Tibial nerve (tissue), 4 donors: ENCODE results near the gene BATF. TPM values are rescaled to one million over a fixed set of nuclear protein-coding genes. Genes with fewer than 3 reads are reported as not detected.

Source experiments
- DNase-seq, 2 donors: peaks; one replicate each; pipeline ENCODE4 v3.0.0-alpha.2; 2019; ENCODE audit warnings: low spot score in 2 of 2
- H3K27ac ChIP-seq, 4 donors: fragments of 200-600 bp; sonication (generic) in 3 of 4; one replicate each; pipeline ENCODE4 v1.5.1; 2017 to 2019; ENCODE audit warnings: mild to moderate bottlenecking in 1 of 4
- H3K27me3 ChIP-seq, 2 donors: fragments of 200-600 bp; sonication (generic) in 1 of 2; one replicate each; pipeline versions ENCODE4 v1.5.1 to v1.6.0; 2017 to 2019
- H3K36me3 ChIP-seq, 3 donors: fragments of 200-600 bp; sonication (generic); one replicate each; pipeline ENCODE4 v1.5.1; 2018 to 2019
- H3K4me1 ChIP-seq, 4 donors: fragments of 200-600 bp; sonication (generic) in 3 of 4; one replicate each; pipeline ENCODE4 v1.5.1; 2017 to 2019
- H3K4me3 ChIP-seq, 4 donors: fragments of 200-600 bp; sonication (generic) in 3 of 4; one replicate each; pipeline ENCODE4 v1.5.1; 2017 to 2019; ENCODE audit warnings: mild to moderate bottlenecking in 1 of 4, moderate library complexity in 1 of 4
- H3K9me3 ChIP-seq, 4 donors: fragments of 200-600 bp; sonication (generic) in 3 of 4; one replicate each; pipeline ENCODE4 v1.5.1; 2017 to 2019
- CTCF ChIP-seq, 5 experiments: fragments of 200-600 bp in 3 of 5; fragments of 450-650 bp in 2 of 5; sonication (generic) in 3 of 5; IDR thresholded peaks; one replicate each; pipeline ENCODE4 v1.5.1; 2016 to 2019; ENCODE audit warnings: antibody characterized with exemption in 5 of 5, mild to moderate bottlenecking in 3 of 5, moderate library complexity in 2 of 5
- EP300 ChIP-seq, 2 donors: sonication (generic); formaldehyde crosslinking; IDR thresholded peaks; one replicate each; pipeline ENCODE4 v1.6.1; 2017; ENCODE audit warnings: antibody characterized with exemption in 2 of 2, mild to moderate bottlenecking in 1 of 2
- POLR2A ChIP-seq, 2 donors: fragments of 450-650 bp; IDR thresholded peaks; one replicate each; pipeline ENCODE4 v1.6.1; 2017; ENCODE audit warnings: antibody characterized with exemption in 2 of 2, mild to moderate bottlenecking in 2 of 2, moderate library complexity in 2 of 2
- WGBS, 2 donors: methylation state at CpG; one replicate each; pipeline ENCODE4 v1.1.5; 2018; 5-methylcytosine and 5-hydroxymethylcytosine counted together
- total RNA-seq, 4 donors: library from RNA; depleted of rRNA; stranded (reverse); fragments of >200 nt; gene quantifications; one replicate each; pipeline ENCODE4 v1.1.0, GENCODE V29; 2016

BATF gene
- total RNA-seq, 4 donors from 2014 or later, result 3.8 to 11.1 (median 6.3) TPM; not detected in 1

DNA sequence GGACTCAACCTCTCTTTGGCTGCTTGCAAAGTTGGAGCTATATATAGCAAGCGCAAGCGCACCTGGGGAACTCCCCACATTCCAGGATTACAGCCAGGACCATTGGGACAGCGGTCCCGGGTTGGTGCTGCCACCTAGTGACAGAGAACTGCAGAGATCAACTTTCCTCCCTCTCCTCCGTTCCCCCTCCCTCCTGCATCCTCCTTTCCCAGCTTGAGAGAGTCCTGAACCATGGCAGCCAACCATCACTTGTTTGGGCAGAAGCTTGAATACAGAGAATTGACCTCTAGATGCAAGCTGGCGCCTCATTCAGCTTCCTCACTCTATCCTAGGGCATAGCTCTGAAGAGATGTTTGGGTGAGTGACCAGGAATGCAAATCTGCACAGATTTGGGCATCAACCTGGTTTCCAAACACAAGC, 38.8 kb downstream of the BATF start:
- Histone ChIP-seq H3K4me1 (peaks cover 0 to 8% (median 2%) of the 10 kb centered on the region in 4 donors), H3K4me3 (no peak overlapping the region), H3K36me3 (no peaks in the 10 kb centered on the region), H3K9me3 (peaks cover 0 to 10% (median 0%) of the 10 kb centered on the region in 4 donors), H3K27me3 (peaks cover 0 to 15% of the 10 kb centered on the region in 2 donors), H3K27ac (no peak overlapping the region)
- DNase-seq, result peak; percentile 24 to 68
- 0 to 4% methylated on average over 5 to 6 of the region's 6 CpGs for WGBS, 2 donors
- no peak for TF ChIP-seq POLR2A (IDR thresholded peaks at IDR 0.05)
- peak; percentile 68 to 73 (median 71) for TF ChIP-seq CTCF (IDR thresholded peaks at IDR 0.05)
- peak in 1 of 2 donors; percentile 29 for TF ChIP-seq EP300 (IDR thresholded peaks at IDR 0.05)

- H3K27ac ChIP-seq, result no peak overlapping the region
- no peak overlapping the region for H3K4me3 ChIP-seq
- peaks cover 0 to 21% of the 10 kb centered on the region in 2 donors for H3K27me3 ChIP-seq
- TF ChIP-seq POLR2A (IDR thresholded peaks at IDR 0.05) (no peak), EP300 (IDR thresholded peaks at IDR 0.05) (no peak), CTCF (IDR thresholded peaks at IDR 0.05) (no peak)
- no peak for DNase-seq
- H3K4me1 ChIP-seq, result peaks cover 0 to 8% (median 2%) of the 10 kb centered on the region in 4 donors
- peaks cover 0 to 7% (median 0%) of the 10 kb centered on the region in 4 donors for H3K9me3 ChIP-seq
- 62 to 70% methylated on average over 7 of the region's 7 CpGs for WGBS, 2 donors
- no peaks in the 10 kb centered on the region for H3K36me3 ChIP-seq
Observed at GRCh38 chr14:75562089-75562488, 39.8 kb downstream of the BATF start.

DNA sequence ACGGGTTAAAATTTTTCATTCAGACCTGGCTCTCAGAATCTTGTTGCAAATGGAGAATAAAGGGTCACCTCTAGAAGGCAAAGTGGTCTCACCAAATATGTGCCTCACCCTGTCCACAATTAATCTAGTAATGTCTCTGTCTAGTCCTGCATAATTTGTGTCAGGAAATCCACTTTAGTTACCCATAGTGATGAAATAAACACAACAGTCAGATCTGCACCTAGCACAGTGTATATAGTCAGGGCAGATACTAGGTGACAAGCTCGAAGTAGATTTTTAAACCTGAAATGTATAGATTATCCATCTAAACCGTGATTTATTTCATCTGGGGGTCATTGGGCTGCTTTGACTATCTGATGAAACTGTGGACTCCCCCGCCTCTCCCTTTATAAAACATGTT, 40.2 kb downstream of the BATF start:
- Histone ChIP-seq H3K4me3 (no peak overlapping the region), H3K36me3 (no peaks in the 10 kb centered on the region), H3K27me3 (peaks cover 0 to 21% of the 10 kb centered on the region in 2 donors), H3K9me3 (peaks cover 0 to 3% (median 0%) of the 10 kb centered on the region in 4 donors), H3K4me1 (peaks cover 0 to 8% (median 2%) of the 10 kb centered on the region in 4 donors), H3K27ac (no peak overlapping the region)
- TF ChIP-seq CTCF (IDR thresholded peaks at IDR 0.05), result no peak
- TF ChIP-seq EP300 (IDR thresholded peaks at IDR 0.05), result no peak
- TF ChIP-seq POLR2A (IDR thresholded peaks at IDR 0.05), result no peak
- no peak for DNase-seq
- WGBS, 2 donors, result 69 to 81% methylated on average over 4 of the region's 4 CpGs

GRCh38 chr14:75563931-75564330, 41.7 kb downstream of the BATF start:
- WGBS, 2 donors, result 71 to 77% methylated on average over 4 of the region's 4 CpGs
- TF ChIP-seq CTCF (IDR thresholded peaks at IDR 0.05) (no peak), EP300 (IDR thresholded peaks at IDR 0.05) (no peak), POLR2A (IDR thresholded peaks at IDR 0.05) (no peak)
- Histone ChIP-seq H3K4me3 (no peak overlapping the region), H3K27ac (no peak overlapping the region), H3K36me3 (no peaks in the 10 kb centered on the region), H3K9me3 (no peaks in the 10 kb centered on the region), H3K27me3 (peaks cover 0 to 21% of the 10 kb centered on the region in 2 donors), H3K4me1 (peaks cover 0 to 8% (median 2%) of the 10 kb centered on the region in 4 donors)
- DNase-seq, result no peak

DNA sequence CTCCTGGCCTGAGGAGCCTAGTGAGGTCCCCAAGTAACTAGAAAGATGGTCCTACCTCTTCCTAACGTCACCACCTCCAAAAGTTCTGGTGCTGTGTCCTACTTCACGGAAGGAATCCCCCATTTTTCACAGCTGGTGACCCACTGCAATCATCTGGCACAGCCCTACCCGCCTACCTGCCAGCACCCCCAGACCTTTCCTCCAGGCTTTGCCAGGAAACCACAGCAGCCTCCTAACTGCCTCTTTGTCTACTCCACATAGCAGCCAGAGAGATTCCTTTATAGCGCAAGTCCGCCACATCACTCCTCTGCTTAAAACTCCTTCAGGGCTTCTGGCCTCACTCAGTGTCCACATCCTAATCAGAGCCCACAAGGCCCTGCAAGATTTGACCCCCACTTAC, 42.8 kb downstream of the BATF start:
- no peak overlapping the region for H3K4me3 ChIP-seq
- H3K27ac ChIP-seq, result no peak overlapping the region
- 86 to 90% methylated on average over 5 of the region's 5 CpGs for WGBS, 2 donors
- DNase-seq, result no peak
- H3K4me1 ChIP-seq, result peaks cover 0 to 8% (median 2%) of the 10 kb centered on the region in 4 donors
- TF ChIP-seq CTCF (IDR thresholded peaks at IDR 0.05) (no peak), EP300 (IDR thresholded peaks at IDR 0.05) (no peak), POLR2A (IDR thresholded peaks at IDR 0.05) (no peak)
- peaks cover 0 to 21% of the 10 kb centered on the region in 2 donors for H3K27me3 ChIP-seq
- no peaks in the 10 kb centered on the region for H3K36me3 ChIP-seq
- no peaks in the 10 kb centered on the region for H3K9me3 ChIP-seq
